SIG-M5 (cell line): Measurements from ENCODE around the gene AOC2.

Experiments used
- DNase-seq: peaks from one replicate; lab custom pipeline; 2025; lab: John Stamatoyannopoulos, UW

Gene AOC2

GRCh38 chr17:42844271-42844670 is at the start of gene AOC2:
Gene AOC2, plus strand, starts transcription at chr17:42844580. Its CDS starts 47 bp downstream, at chr17:42844627.
- no peak for DNase-seq

- DNase-seq, result no peak
Measured at GRCh38 chr17:42795061-42795460, 49.3 kb upstream of the AOC2 start.

- DNase-seq, result no peak
Measured at GRCh38 chr17:42795465-42795864, 48.9 kb upstream of the AOC2 start.

- DNase-seq, result no peak
Measured at GRCh38 chr17:42796066-42796758, 48.2 kb upstream of the AOC2 start.

GRCh38 chr17:42797067-42798007 is 47.0 kb upstream of the AOC2 start:
- DNase-seq, result no peak

- no peak for DNase-seq
Measured at GRCh38 chr17:42798011-42798382, 46.4 kb upstream of the AOC2 start.

- no peak for DNase-seq
Measured at GRCh38 chr17:42798383-42799380, 45.7 kb upstream of the AOC2 start, which contains the start of the genes CNTD1 and COA3. Gene CNTD1, plus strand, starts transcription at chr17:42798861. Its CDS starts 207 bp downstream, at chr17:42799068. Gene COA3, minus strand, starts transcription at chr17:42798704. Its CDS starts 23 bp downstream, at chr17:42798681.

GRCh38 chr17:42803074-42803883 is 41.1 kb upstream of the AOC2 start:
- DNase-seq, result no peak

- no peak for DNase-seq
Measured at GRCh38 chr17:42804918-42805367, 39.4 kb upstream of the AOC2 start.

- no peak for DNase-seq
Measured at GRCh38 chr17:42806249-42806648, 38.1 kb upstream of the AOC2 start.

GRCh38 chr17:42809250-42809649 is 35.1 kb upstream of the AOC2 start:
- DNase-seq, result no peak

- DNase-seq, result no peak
Measured at GRCh38 chr17:42814633-42815399, 29.6 kb upstream of the AOC2 start.

GRCh38 chr17:42817866-42818265 is 26.5 kb upstream of the AOC2 start:
- DNase-seq, result no peak

GRCh38 chr17:42818379-42818778 is 26.0 kb upstream of the AOC2 start:
- DNase-seq, result no peak

- no peak for DNase-seq
Measured at GRCh38 chr17:42819939-42820535, 24.3 kb upstream of the AOC2 start.

GRCh38 chr17:42821176-42821575 is 23.2 kb upstream of the AOC2 start:
- no peak for DNase-seq

GRCh38 chr17:42827472-42827871 is 16.9 kb upstream of the AOC2 start:
- no peak for DNase-seq

- DNase-seq, result no peak
Measured at GRCh38 chr17:42830971-42831370, 13.4 kb upstream of the AOC2 start.

- DNase-seq, result no peak
Measured at GRCh38 chr17:42832213-42832933, 12.0 kb upstream of the AOC2 start.
